GM12874 (cell line): ENCODE results near the gene LRCH1.

Experiments used
- CTCF ChIP-seq: IDR thresholded peaks from 2 replicates; pipeline ENCODE4 v1.5.1; 2011; ENCODE audit warnings: low read depth, mild to moderate bottlenecking, control low read depth, low read length, moderate library complexity; ENCODE audit not compliant: insufficient read depth

The LRCH1 gene

GRCh38 chr13:46795321-46795720 lies 242.4 kb downstream of the LRCH1 start:
- no peak for TF ChIP-seq CTCF

GRCh38 chr13:46796129-46796514 lies 243.2 kb downstream of the LRCH1 start:
- no peak for TF ChIP-seq CTCF

- no peak for TF ChIP-seq CTCF
Measured at GRCh38 chr13:46796515-46797474, 243.8 kb downstream of the LRCH1 start, which contains the start of gene ESD. Gene ESD (minus strand): TSS chr13:46797161. CDS start chr13:46791413, 5,748 bp downstream.

GRCh38 chr13:46797501-46798237 lies 244.7 kb downstream of the LRCH1 start:
- no peak for TF ChIP-seq CTCF

GRCh38 chr13:46799139-46799538 lies 246.2 kb downstream of the LRCH1 start:
- TF ChIP-seq CTCF, result no peak

- no peak for TF ChIP-seq CTCF
Measured at GRCh38 chr13:46801858-46802257, 248.9 kb downstream of the LRCH1 start.
